ENCODE measurements around the gene PGPEP1.
"Not testable (repeated sequence)": the region's sequence is repeated elsewhere in the genome, so short reads cannot be mapped to it uniquely, and the experiment has no call there.

PGPEP1 gene

DNA sequence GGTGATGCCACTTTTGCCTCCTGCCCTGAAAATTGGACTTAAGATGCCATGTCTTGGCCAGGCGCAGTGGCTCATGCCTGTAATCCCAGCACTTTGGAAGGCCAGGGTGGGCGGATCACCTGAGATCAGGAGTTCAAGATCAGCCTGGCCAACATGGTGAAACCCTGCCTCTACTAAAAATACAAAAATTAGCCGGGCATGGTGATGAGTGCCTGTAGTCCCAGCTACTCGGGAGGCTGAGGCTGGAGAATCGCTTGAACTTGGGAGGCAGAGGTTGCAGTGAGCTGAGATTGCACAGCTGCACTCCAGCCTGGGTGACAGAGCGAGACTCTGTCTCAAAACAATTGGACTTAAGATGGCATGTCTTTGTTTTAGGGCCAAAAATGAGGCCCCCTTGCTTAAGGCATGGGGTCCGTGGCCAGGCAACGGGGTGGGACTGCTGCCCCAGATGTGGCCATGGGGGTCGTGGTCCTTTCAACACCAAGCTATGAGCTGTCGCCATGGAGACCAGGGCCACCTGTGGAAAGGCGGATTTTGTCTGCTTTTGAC is 24.0 kb downstream of the PGPEP1 start:
- not testable (repeated sequence) for DNase-seq (ENCODE audit: low read depth in 2 of 2)

- DNase-seq (ENCODE audit: low read depth in 2 of 2), result no peak
Measured at GRCh38 chr19:18364826-18365528, 24.6 kb downstream of the PGPEP1 start.

- no peak for DNase-seq (ENCODE audit: low read depth in 2 of 2)
Measured at GRCh38 chr19:18366021-18366435, 25.6 kb downstream of the PGPEP1 start.

DNA sequence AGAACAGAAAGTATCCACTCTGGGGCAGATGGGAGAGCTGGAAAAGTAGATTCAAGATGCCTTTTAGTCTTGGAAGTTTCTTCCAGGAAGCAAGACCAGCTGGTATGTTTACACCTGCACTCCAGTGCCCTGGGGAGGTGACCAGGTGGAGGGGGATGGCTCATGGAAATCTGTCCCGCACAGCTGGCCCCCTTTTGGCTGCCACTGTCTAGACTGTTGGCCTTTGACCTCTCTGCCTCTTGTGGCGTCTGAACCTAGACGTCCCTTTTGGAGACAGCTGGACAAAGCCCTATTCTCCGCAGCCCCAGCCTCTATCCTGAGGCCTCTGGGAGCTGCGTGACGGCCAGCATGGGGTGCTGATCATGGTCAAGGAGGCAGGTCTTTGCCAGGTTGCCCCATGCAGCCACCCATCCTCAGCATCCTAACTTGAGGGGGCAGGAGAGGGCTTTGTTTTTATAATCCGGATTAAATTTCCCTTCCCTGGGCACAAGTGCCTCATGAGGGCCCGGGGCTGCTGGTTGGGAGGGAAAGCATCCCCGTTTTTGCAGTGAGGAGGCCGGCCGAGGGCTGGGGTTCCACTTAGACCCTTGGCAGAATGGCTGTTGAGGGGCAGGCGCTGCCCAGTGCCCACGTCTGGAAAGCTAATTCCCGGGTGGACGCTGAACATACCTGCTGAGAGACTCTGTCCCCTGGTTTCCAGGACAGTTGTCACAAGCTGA is 28.3 kb downstream of the PGPEP1 start:
- DNase-seq (ENCODE audit: low read depth in 2 of 2), result no peak

DNA sequence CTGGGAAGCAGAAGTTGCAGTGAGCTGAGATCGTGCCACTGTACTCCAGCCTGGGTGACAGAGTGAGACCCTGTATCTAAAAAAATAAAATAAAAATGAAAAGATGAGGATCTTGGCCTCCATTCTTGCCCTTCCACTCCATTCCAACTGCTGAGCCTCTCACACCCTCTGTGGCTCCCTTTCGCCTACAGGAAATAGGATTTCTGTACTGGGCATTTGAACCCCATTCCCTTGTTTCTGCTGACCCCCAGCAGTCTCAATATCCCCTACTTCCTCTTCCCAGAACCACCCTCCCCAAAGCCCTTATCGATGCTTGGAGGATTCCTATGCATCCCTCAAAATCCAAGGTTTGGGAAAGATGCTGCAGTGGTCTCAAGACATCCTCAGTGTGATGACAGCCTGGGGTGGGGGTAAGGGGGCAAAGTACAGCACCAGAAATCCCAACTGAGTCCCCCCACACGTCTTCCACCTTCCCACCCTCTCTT is 33.1 kb downstream of the PGPEP1 start:
- DNase-seq (ENCODE audit: low read depth in 2 of 2), result no peak

GRCh38 chr19:18373892-18374629 is 33.7 kb downstream of the PGPEP1 start:
- peak; percentile 31 to 37 for DNase-seq (ENCODE audit: low read depth in 2 of 2)

- DNase-seq (ENCODE audit: low read depth in 2 of 2), result no peak
Measured at GRCh38 chr19:18377026-18377425, 36.6 kb downstream of the PGPEP1 start.

- no peak for DNase-seq (ENCODE audit: low read depth in 2 of 2)
Measured at GRCh38 chr19:18379803-18380747, 39.7 kb downstream of the PGPEP1 start.

- no peak for DNase-seq (ENCODE audit: low read depth in 2 of 2)
Measured at GRCh38 chr19:18380843-18381242, 40.4 kb downstream of the PGPEP1 start.

GRCh38 chr19:18383622-18384021 is 43.2 kb downstream of the PGPEP1 start:
- not testable (repeated sequence) for DNase-seq (ENCODE audit: low read depth in 2 of 2)

- no peak for DNase-seq (ENCODE audit: low read depth in 2 of 2)
Measured at GRCh38 chr19:18384775-18385174, 44.4 kb downstream of the PGPEP1 start.

- no peak for DNase-seq (ENCODE audit: low read depth in 2 of 2)
Measured at GRCh38 chr19:18385359-18385674, 44.9 kb downstream of the PGPEP1 start.

DNA sequence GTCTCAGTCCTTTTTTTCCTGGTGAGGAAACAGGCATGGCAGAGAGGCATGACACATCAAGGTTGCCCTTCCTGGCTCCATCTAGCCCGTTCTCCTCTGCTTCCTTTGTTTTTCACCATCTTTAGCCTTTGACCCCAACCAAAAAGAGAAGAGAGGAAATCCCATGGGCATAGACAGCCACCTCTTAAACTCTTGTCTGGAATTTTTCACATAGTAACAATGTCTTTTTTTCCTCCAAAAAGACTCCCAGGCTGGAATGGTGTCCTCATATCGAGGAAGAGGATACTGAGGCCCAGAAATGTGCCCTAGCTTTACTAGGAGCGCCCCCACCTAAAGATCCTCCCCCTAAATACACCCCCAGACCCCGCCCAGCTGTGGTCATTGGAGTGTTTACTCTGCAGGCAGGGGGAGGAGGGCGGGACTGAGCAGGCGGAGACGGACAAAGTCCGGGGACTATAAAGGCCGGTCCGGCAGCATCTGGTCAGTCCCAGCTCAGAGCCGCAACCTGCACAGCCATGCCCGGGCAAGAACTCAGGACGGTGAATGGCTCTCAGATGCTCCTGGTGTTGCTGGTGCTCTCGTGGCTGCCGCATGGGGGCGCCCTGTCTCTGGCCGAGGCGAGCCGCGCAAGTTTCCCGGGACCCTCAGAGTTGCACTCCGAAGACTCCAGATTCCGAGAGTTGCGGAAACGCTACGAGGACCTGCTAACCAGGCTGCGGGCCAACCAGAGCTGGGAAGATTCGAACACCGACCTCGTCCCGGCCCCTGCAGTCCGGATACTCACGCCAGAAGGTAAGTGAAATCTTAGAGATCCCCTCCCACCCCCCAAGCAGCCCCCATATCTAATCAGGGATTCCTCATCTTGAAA is 45.5 kb downstream of the PGPEP1 start, which contains the start of gene GDF15:
Gene GDF15, plus strand, starts transcription at position 484 of the 868 bp plus-strand sequence. Its CDS starts 32 bp downstream, at position 516.
- no peak for DNase-seq (ENCODE audit: low read depth in 2 of 2)

DNA sequence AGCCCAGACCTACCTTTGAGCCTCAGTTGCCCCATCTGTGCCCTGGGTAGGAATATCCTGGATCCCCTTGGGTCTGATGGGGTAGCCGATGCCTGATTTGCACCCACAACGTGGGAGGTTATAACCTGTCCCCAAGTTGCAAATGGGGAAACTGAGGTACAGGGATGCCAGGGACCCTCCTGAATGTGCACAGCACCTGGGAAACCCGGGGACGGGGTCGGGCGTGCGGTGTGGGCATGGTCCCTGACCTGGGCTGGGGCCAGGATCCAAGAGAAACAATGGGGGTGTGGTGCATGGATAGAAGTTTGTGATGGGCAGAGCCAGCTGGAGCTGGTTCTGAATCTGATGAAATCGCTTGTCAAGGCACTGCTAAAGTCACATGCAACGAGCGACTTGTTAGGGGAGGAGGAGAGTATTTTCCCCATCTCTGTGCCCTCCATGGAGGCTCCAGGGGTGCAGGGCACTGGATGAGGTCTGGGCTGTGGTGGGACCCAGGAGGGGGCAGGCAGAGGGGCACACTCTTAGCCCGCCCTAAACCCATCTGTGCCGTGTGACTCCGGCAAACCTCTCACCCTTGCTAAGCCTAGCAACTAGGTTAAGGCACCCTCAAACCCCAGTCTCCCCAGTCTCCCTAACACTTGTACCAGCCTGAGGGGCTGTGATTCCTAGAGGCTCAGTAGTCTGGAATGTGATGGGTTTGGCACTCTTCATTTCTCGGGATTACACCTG is 46.3 kb downstream of the PGPEP1 start:
- DNase-seq (ENCODE audit: low read depth in 2 of 2), result no peak

- peak; percentile 51 to 73 for DNase-seq (ENCODE audit: low read depth in 2 of 2)
Measured at GRCh38 chr19:18388100-18388959, 47.9 kb downstream of the PGPEP1 start.

- DNase-seq (ENCODE audit: low read depth in 2 of 2), result no peak
Measured at GRCh38 chr19:18388960-18389725, 48.7 kb downstream of the PGPEP1 start.

GRCh38 chr19:18389726-18390064 is 49.3 kb downstream of the PGPEP1 start:
- DNase-seq (ENCODE audit: low read depth in 2 of 2), result no peak

Data from stimulated activated CD4-positive, alpha-beta T cell treated with anti-CD3 and anti-CD28 coated beads, Interleukin-15, amount 100 ng/mL, for 48 hours (primary cell).